ENCODE results near the gene ZNF442.
A peak's percentile ranks its signal among the peaks of the same experiment; 100 is the strongest.
"Not testable (repeated sequence)": the region's sequence is repeated elsewhere in the genome, so short reads cannot be mapped to it uniquely, and the experiment has no call there.

ZNF442 gene

DNA sequence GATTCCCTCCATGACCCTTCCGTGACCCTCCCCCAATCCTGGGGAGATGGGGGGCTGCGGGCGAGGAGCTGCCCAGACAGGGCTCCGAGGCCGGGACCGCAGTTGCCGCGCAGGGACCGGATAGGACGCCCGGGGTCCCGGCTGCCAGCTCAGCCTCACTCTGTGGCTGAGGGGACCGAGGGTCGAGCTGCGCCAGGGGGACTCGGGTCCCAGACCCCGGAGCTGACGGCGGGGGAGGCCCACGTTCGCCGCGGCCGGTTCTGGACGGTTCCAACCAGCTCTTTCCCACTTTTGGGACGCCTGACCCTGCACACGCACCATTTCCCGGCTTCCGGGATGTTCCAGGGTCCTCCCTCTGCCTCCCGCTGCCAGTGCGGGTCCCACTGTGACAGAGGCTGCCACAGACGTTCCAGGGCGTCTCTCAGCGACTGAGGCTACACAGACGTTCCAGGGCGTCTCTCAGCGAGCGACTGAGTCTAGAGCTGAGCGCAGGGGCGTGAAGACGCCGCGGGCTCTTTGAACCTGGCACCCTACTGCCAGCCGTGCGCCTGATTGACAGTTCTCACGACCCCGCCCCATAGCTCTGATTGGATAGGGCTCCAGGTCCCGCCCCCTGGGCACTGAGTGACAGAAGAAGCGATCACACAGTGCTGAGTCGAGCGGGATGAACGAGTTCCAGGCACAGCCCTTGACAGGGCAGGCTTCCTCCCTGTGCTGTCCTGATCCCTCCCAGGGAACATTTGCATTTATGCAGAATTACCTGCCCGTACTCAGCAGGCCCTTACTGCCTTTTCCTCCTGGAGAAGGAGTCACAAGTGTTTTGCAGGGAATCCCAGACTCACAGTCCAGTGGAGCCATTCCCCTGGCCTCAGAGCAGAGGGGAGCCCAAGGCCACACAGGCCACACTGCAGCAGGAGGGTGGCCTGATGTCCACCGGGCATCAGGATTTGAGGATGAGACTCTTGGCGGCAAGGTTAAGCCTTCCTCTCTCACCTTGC, 32.0 kb downstream of the ZNF442 start, which contains the start of gene ZNF563:
TSS of gene ZNF563 (minus strand) at position 472 of the 998 bp plus-strand sequence. CDS start at position 321, 151 bp downstream.
- TF ChIP-seq, protein P1, sequence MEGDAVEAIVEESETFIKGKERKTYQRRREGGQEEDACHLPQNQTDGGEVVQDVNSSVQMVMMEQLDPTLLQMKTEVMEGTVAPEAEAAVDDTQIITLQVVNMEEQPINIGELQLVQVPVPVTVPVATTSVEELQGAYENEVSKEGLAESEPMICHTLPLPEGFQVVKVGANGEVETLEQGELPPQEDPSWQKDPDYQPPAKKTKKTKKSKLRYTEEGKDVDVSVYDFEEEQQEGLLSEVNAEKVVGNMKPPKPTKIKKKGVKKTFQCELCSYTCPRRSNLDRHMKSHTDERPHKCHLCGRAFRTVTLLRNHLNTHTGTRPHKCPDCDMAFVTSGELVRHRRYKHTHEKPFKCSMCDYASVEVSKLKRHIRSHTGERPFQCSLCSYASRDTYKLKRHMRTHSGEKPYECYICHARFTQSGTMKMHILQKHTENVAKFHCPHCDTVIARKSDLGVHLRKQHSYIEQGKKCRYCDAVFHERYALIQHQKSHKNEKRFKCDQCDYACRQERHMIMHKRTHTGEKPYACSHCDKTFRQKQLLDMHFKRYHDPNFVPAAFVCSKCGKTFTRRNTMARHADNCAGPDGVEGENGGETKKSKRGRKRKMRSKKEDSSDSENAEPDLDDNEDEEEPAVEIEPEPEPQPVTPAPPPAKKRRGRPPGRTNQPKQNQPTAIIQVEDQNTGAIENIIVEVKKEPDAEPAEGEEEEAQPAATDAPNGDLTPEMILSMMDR (conservative IDR thresholded peaks at IDR 0.05), result no peak
- peak within 1 kb of the TSS; percentile 91 for H3K27ac ChIP-seq

DNA sequence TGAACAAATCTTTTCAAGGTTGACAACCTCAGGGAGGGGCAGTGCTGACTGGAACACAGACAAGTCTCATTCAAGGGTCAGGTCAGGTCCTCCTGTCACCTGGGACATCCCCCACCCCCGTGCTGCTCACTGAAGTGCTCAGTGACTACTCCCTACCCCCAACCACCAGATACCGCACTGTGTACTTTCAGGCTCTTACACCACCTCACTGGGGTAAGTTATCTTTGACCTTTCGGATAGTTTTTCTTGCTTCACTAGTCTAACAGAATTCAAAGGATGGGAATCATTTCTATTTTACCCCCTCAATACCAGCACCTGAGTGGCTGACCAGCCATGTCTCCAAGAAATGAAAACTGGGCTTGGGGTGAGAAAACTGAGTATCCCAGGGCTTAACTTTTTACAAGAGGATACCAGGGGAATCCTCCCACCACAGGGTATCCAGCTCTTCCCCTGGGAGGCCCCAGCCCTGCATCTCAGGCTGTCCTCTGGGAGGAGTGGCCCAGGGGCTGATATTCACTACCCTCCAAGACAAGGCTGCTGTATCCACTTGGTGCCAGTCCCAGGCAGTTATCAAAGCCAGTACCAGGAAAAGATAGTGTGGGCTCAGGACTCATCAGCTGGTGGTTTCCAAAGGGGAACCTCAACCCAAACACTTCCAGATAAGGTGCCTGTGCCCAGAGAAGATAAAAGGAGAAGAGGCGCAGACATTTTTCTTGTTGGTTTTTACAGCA, 34.1 kb downstream of the ZNF442 start:
- TF ChIP-seq, protein P1 (conservative IDR thresholded peaks at IDR 0.05), result no peak
- peak overlapping the region; percentile 91 for H3K27ac ChIP-seq

DNA sequence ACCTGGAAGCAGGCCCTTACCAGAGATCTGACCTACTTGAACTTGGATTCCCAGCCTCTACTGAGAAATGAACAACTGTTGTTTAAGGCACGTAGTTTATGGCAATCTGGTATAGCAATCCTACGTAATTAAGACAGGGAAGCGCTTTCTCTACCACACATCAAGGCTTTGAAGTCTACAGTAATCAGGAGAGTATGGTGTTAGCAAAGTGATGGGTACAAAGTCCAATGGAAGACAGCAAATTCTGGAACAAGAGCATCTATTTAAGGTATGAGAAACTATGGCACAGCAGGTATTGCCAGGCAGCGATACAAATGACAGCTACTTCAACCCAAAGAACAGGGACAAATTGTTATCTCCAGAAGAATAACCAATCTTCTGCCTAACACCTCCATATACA, 35.1 kb downstream of the ZNF442 start:
- peak overlapping the region; percentile 91; the same call in 1 of the 2 replicates for H3K27ac ChIP-seq
- TF ChIP-seq, protein P1 (conservative IDR thresholded peaks at IDR 0.05), result no peak

DNA sequence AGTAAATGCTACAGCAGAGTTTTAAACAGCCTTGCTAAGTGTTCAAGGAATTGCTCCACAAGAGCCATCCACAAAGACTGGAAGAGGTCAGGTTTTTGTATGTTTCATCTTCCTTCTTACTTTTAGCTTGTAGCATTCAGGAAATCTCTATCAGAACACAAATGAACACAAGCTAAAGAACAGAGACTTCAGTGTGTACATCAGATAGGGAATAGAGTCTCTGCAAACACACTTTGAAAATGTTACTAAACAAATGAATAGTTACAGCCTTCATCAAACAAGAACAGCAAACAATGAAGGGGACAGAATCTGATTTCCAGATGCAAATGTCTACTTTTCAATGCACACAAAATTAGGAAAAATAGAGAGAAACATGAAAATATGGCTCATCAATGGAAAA, 39.8 kb downstream of the ZNF442 start:
- TF ChIP-seq, protein P1 (conservative IDR thresholded peaks at IDR 0.05), result no peak
- H3K27ac ChIP-seq, result peak overlapping the region; percentile 93

DNA sequence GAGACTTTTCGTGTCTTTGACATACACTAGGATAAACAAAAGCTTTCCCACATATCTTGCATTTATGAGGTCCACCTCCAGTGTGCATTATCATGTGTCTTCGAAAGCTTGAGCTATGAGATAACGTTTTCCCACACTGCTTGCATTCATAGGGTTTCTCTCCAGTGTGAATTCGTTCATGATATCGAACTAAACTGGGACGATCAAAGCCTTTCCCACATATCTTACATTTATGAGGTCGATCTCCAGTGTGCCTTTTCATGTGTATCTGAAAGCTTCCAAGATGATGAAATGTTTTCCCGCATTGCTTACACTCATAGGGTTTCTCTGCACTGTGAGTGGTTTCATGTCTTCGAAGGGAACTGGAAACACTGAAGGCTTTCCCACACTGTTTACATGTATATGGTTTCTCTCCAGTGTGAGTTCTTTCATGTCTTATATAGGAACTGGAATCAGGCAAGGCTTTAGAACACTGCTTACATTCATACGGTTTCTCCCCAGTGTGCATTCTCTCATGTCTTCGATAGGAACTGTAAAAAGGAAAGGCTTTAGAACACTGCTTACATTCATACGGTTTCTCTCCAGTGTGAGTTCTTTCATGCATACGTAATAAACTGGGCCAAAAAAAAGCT, 46.6 kb downstream of the ZNF442 start:
- TF ChIP-seq, protein P1 (conservative IDR thresholded peaks at IDR 0.05), result no peak
- no peak overlapping the region for H3K27ac ChIP-seq

DNA sequence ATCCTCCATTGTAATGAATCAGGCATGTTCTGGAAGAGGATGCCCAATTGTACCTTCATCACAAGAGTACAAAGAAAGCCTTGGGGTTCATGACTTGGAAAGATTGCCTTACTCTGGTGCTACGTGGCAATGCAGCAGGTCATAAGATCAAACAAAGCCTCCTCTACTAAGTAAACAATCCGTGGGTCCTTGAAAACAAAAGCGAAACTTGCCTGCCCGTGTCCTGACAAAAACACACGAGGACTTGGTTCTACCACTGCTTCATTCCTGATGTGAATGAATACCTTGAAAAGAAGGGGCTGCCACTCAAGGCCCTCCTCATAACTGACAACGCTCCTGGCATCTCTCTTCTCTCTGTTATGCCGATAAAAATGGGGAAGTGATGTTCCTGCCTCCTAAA, 50.9 kb downstream of the ZNF442 start:
- no peak overlapping the region for H3K27ac ChIP-seq
- TF ChIP-seq, protein P1 (conservative IDR thresholded peaks at IDR 0.05), result no peak

DNA sequence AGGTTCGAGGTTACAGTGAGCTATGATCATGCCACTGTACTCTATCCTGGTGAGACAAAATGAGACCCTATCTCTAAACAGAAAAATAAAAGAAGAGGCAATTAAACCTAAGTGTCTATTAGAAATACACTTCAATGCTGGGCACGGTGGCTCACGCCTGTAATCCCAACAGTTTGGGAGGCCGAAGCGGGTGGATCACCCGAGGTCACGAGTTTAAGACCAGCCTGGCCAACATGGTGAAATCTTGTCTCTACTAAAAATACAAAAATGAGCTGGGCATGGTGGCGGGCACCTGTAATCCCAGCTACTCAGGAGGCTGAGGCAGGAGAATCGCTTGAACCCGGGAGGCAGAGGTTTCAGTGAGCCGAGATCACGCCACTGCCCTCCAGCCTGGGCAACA, 56.6 kb downstream of the ZNF442 start:
- not testable (repeated sequence) for H3K27ac ChIP-seq
